Heart right ventricle (tissue), 16 donors: ENCODE measurements around the gene PRR5L. TPM values are rescaled to one million over a fixed set of nuclear protein-coding genes. Genes with fewer than 3 reads are reported as not detected.

Source experiments
- ATAC-seq, 8 donors: fragments of 200-7000 bp; cut with Tn5 transposase; one replicate each; pipeline ENCODE4 v1.9.1; 2020; ENCODE audit warnings: mild to moderate bottlenecking in 8 of 8, moderate library complexity in 8 of 8, moderate number of reproducible peaks in 1 of 8
- DNase-seq, 2 donors: peaks; one replicate each; pipeline ENCODE4 v3.0.0-alpha.2; 2020
- H3K27ac ChIP-seq, 10 donors: fragments of 200-600 bp; sonication (generic) in 2 of 10; one replicate each; pipeline versions ENCODE4 v1.5.0 to v1.8.0; 2020 to 2022; ENCODE audit warnings: mild to moderate bottlenecking in 3 of 10
- H3K27me3 ChIP-seq, 7 donors: fragments of 200-600 bp; one replicate each; pipeline ENCODE4 v1.8.0; 2021 to 2022; ENCODE audit warnings: mild to moderate bottlenecking in 2 of 7
- H3K36me3 ChIP-seq, 9 donors: fragments of 200-600 bp; sonication (generic) in 1 of 9; one replicate each; pipeline versions ENCODE4 v1.5.0 to v1.8.0; 2020 to 2022; ENCODE audit warnings: mild to moderate bottlenecking in 2 of 9
- H3K4me1 ChIP-seq, 9 donors: fragments of 200-600 bp; sonication (generic) in 1 of 9; one replicate each; pipeline versions ENCODE4 v1.5.0 to v1.8.0; 2020 to 2022; ENCODE audit warnings: mild to moderate bottlenecking in 4 of 9
- H3K4me3 ChIP-seq, 10 donors: fragments of 200-600 bp; sonication (generic) in 2 of 10; one replicate each; pipeline versions ENCODE4 v1.5.0 to v1.8.0; 2020 to 2022; ENCODE audit warnings: mild to moderate bottlenecking in 7 of 10, moderate library complexity in 2 of 10
- H3K9me3 ChIP-seq, 11 donors: fragments of 200-600 bp in 10 of 11; sonication (generic) in 2 of 11; one replicate each; pipeline versions ENCODE4 v1.5.0 to v1.8.0; 2013 to 2022; ENCODE audit warnings: mild to moderate bottlenecking in 2 of 11, control low read depth in 1 of 11, moderate library complexity in 1 of 11
- WGBS, 2 donors: extraction: QIAGEN DNeasy Blood & Tissue Kit; methylation state at CpG; one replicate each; pipeline ENCODE4 v1.1.7; 2013; ENCODE audit warnings: inconsistent platforms in 1 of 2; 5-methylcytosine and 5-hydroxymethylcytosine counted together
- intact Hi-C, 10 donors: fragments of 100-400 bp; cut with DNase I; formaldehyde crosslinking; loops; one replicate each; pipeline versions ENCODE4 v1.11.1 to v1.14.2; 2022
- polyA plus RNA-seq, 2 donors: library from polyadenylated mRNA; stranded (reverse); fragments of 200-250 nt; gene quantifications; one replicate each; pipeline ENCODE4 v1.2.3, GENCODE V29; 2013
- total RNA-seq, 10 donors: library from RNA; stranded (reverse); fragmentation: NEBNext Ultra II Directional in 3 of 10; extraction: Animal tissue kit (Norgen Biotek cat#: 25700) in 3 of 10; gene quantifications; one replicate each; pipeline versions ENCODE4 v1.2.1 to v1.2.4, GENCODE V29; 2021 to 2023
- TF ChIP-seq, protein P1 (sequence below), 9 donors: fragments of 200-600 bp; sonication (generic) in 2 of 9; IDR thresholded peaks; one replicate each; pipeline versions ENCODE4 v1.5.0 to v1.8.0; 2021 to 2022; ENCODE audit warnings: antibody characterized with exemption in 9 of 9, mild to moderate bottlenecking in 5 of 9, moderate library complexity in 1 of 9
- donor health status: Arrhythmogenic right ventricular cardiomyopathy.
- donor health status: ischemic (EF 13 %, LVEDD 7.1; RV severe dilation, severe dysfunction).
- donor health status: healthy with polysubstance abuse.
- donor health status: DM: no; HTN: yes; CAD: no.
- donor health status: DM: no; HTN: no; CAD: no.
- donor health status: ischemic (EF 25% LVEDD 6.9; RV normal size, moderate dysfunction).
- donor health status: ischemic (EF 25% LVEDD 5.7; RV mildly dilated, moderate dysfunction).
- donor health status: healthy.
- donor health status: DM: yes; HTN: yes; CAD: no.
- donor health status: Ischemic cardiomyopathy.
- donor health status: ischemic (EF 35%, LVEDD 5.7; RV mildly dilated, moderate dysfunction).
- donor health status: nonischemic (EF 11% LVEDD 7.7; RV severe dilation, severe dysfunction).
- donor health status: DM: yes; HTN: yes; CAD: no.
- donor health status: PGD.
- donor health status: ischemic (EF 29% LVEDD 5.4; RV normal size, mild dysfunction).
- donor health status: nonischemic (EF 23%, LVEDD 6.1; RV moderate dilation, normal function).

PRR5L gene
- total and polyA plus RNA-seq, 12 donors = 0.80 to 10.7 (median 2.4) TPM

DNA sequence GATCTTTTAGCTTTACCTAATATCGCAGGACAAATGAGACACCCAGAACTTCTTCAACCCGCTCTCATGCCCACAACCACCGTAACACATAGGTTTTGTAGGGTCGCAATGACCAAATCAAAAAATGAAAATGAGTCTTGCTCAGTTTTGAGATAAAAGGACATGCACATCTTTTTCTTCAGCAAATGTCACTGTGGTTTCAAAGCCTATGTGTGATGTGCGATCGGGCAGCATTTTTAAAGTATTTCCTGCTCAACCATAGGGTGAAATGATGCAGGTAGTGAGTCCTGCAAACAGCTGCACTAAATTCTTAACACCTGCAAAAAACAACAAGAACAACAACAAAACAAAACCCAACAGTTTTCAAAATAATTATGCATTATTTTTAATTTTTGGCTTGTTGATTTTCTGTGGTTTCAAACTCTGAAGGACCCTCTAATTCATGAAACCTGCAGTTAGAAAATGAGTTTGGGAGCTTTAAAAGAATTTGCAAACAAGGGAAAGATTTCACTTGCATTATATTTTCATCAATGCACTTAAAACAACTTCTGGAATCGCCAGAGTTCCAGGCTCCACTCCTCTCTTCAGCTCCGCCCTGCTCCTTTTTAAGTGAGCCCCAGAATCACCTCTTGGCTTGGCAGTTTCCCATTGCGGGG is 79.4 kb downstream of the PRR5L start:
- Histone ChIP-seq H3K4me3 (peak overlapping the region in 7 of 10 donors; percentile 74 to 88 (median 78)), H3K4me1 (peaks cover 0 to 48% (median 14%) of the 10 kb centered on the region in 9 donors)
- ATAC-seq = no peak

DNA sequence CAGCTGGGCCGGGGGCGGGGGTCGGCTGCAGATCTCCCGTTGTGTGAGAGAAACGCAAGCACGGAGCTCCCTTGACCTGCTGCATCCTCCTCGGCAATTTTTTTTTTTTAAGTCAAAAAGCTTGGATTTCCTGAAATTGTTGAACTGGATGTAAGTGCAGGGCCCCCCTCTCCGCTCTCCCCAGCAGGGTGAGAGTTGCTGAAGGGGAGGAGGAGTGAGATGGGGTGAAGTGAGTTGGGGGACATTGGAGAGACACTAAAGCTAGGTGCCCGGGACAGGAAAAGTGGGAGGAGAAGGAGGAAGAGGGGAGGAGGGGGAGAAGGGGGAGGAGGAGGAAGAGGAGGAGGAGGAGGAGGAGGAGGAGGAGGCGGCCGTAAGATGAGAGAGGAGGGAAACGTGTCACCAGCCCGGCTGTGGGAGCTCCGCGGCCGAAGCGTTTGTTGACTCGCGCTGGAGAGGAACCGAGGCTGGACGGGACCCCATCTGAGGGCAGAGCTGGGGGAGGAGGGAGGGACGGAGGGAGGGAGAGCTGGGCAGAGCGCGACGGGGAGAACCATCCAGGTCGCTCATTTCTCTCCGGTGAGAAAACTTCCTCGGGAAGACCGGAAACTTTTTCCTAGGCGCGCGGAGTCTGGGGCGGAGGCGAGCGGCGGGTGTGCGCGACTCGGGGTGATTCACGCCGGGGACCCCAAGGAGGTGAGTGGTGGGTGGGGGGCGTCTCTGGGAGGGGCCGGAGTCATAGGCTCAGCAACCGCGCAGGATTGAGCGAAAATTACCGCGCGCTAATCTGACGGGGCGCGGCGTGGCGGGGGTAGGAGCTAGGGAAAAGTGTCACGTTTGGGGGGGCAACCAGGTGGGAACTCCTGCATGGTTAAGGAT is 80.2 kb downstream of the PRR5L start:
- intact Hi-C loops = loop anchor here in 3 of 10 donors (5.0 to 10.0 kb wide), 3 partner anchors 79 to 101 kb away; no protein-coding TSS in a partner anchor
- TF ChIP-seq, protein P1, sequence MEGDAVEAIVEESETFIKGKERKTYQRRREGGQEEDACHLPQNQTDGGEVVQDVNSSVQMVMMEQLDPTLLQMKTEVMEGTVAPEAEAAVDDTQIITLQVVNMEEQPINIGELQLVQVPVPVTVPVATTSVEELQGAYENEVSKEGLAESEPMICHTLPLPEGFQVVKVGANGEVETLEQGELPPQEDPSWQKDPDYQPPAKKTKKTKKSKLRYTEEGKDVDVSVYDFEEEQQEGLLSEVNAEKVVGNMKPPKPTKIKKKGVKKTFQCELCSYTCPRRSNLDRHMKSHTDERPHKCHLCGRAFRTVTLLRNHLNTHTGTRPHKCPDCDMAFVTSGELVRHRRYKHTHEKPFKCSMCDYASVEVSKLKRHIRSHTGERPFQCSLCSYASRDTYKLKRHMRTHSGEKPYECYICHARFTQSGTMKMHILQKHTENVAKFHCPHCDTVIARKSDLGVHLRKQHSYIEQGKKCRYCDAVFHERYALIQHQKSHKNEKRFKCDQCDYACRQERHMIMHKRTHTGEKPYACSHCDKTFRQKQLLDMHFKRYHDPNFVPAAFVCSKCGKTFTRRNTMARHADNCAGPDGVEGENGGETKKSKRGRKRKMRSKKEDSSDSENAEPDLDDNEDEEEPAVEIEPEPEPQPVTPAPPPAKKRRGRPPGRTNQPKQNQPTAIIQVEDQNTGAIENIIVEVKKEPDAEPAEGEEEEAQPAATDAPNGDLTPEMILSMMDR (IDR thresholded peaks at IDR 0.05) = no peak
- Histone ChIP-seq H3K27me3 (peaks cover 0 to 25% (median 15%) of the 10 kb centered on the region in 7 donors), H3K4me1 (peaks cover 0 to 54% (median 14%) of the 10 kb centered on the region in 9 donors), H3K4me3 (peak overlapping the region; percentile 45 to 88 (median 78)), H3K27ac (peak overlapping the region in 7 of 10 donors; percentile 28 to 87 (median 62)), H3K9me3 (no peaks in the 10 kb centered on the region), H3K36me3 (peaks cover 0 to 6% (median 0%) of the 10 kb centered on the region in 9 donors)
- 1% methylated on average over 55 of the region's 55 CpGs for WGBS, 2 donors
- ATAC-seq (peak; percentile 19 to 69 (median 51)), DNase-seq (peak; percentile 46 to 51)

More for the DNA sequence above, 79.4 kb downstream of the PRR5L start:
- TF ChIP-seq, protein P1 (IDR thresholded peaks at IDR 0.05) = no peak
- H3K27ac ChIP-seq = peak overlapping the region in 2 of 10 donors; percentile 33 to 58
- H3K27me3 ChIP-seq = peaks cover 0 to 25% (median 15%) of the 10 kb centered on the region in 7 donors
- H3K9me3 ChIP-seq = no peaks in the 10 kb centered on the region
- DNase-seq = no peak
- intact Hi-C loops = loop anchor here in 3 of 10 donors (5.0 to 10.0 kb wide), 3 partner anchors 79 to 102 kb away; no protein-coding TSS in a partner anchor
- H3K36me3 ChIP-seq = peaks cover 0 to 5% (median 0%) of the 10 kb centered on the region in 9 donors
- 63 to 65% methylated on average over 9 of the region's 9 CpGs for WGBS, 2 donors

DNA sequence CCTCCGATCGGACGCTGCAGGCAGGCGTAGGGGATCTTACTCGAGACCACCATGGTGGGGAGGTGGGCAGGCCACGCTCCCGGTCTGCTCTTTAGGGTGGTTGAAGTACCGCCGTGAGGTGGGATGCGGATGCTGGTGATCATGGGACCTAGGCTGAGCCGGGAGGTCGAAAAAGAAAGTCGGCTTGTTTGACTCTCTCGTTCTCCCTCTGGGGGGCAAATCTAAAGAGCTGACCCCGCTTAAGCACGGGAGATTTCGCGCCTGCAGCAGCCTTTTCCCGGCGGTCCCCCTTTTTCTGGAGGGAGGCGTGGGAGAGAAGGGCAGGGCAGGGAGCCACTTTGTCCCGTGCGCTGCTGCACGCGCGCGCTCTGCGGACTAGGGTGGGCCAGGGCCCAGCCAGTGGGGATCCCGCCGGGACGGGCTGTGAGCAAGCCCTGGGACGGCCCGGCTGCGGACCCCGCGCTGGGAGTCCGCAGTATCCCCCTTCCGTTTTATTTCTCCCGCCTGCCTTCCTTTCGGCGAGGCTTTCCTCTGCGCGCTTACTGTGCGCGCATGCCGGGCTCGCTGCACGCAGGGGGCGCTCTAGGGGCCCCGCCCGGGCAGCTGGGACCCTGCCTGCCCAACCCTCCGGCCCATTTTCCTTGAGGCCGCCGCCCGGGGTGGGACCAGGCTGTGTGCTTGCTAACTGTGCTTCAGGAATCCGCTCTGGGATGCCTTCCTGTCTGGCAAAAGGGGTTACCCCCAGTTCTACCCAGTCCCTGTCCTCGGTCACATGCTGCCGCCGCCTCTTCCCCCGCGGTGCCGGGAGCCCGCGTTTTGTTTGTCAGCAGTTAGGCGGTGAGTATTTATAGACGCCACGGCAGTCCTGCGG is 81.0 kb downstream of the PRR5L start:
- Histone ChIP-seq H3K4me1 (peaks cover 0 to 54% (median 14%) of the 10 kb centered on the region in 9 donors), H3K27me3 (peaks cover 0 to 25% (median 15%) of the 10 kb centered on the region in 7 donors), H3K27ac (peak overlapping the region in 7 of 10 donors; percentile 28 to 87 (median 62)), H3K36me3 (peaks cover 0 to 15% (median 0%) of the 10 kb centered on the region in 9 donors), H3K4me3 (peak overlapping the region; percentile 45 to 88 (median 78)), H3K9me3 (no peaks in the 10 kb centered on the region)
- ATAC-seq = peak; percentile 79 to 92 (median 84)
- intact Hi-C loops = loop anchor here in 3 of 10 donors (5.0 to 10.0 kb wide), 3 partner anchors 78 to 100 kb away; no protein-coding TSS in a partner anchor
- peak; percentile 43 to 60 for DNase-seq
- WGBS, 2 donors = 0% methylated on average over 64 to 68 of the region's 68 CpGs
- TF ChIP-seq, protein P1 (IDR thresholded peaks at IDR 0.05) = peak; percentile 33 to 81 (median 64)
